Coronary artery (tissue), 2 donors: Measurements from ENCODE around the gene SYS1.
A peak's percentile ranks its signal among the peaks of the same experiment; 100 is the strongest.

Experiments
- DNase-seq: peaks from one replicate; pipeline ENCODE4 v3.0.0-alpha.2; 2017; ENCODE audit warnings: low spot score
- H3K27ac ChIP-seq, 2 donors: fragments of 200-600 bp; sonication (generic); one replicate each; pipeline ENCODE4 v1.5.1; 2016 to 2019
- H3K4me3 ChIP-seq: fragments of 200-600 bp; sonication (generic); 2 replicates; pipeline ENCODE4 v1.5.1; 2016; ENCODE audit warnings: mild to moderate bottlenecking, moderate library complexity
- CTCF ChIP-seq: fragments of 200-600 bp; sonication (generic); IDR thresholded peaks from one replicate; pipeline ENCODE4 v1.5.1; 2019; ENCODE audit warnings: antibody characterized with exemption

SYS1 gene

GRCh38 chr20:45359069-45359405 lies 3.9 kb upstream of the SYS1 start:
- H3K4me3 ChIP-seq: peak overlapping the region; percentile 45
- DNase-seq: peak; percentile 93

GRCh38 chr20:45359406-45360148 lies 3.4 kb upstream of the SYS1 start:
- peak overlapping the region; percentile 84 to 92 for H3K27ac ChIP-seq
- DNase-seq: no peak
- no peak for TF ChIP-seq CTCF
- no peak overlapping the region for H3K4me3 ChIP-seq

More at GRCh38 chr20:45359069-45359405, 3.9 kb upstream of the SYS1 start:
- peak overlapping the region; percentile 84 to 92 for H3K27ac ChIP-seq
- no peak for TF ChIP-seq CTCF

GRCh38 chr20:45361793-45362192 lies 1.2 kb upstream of the SYS1 start:
- Histone ChIP-seq H3K27ac (peak overlapping the region; percentile 18 to 97), H3K4me3 (no peak overlapping the region)
- no peak for DNase-seq
- TF ChIP-seq CTCF: no peak

- no peak for DNase-seq
- H3K27ac ChIP-seq: peak overlapping the region; percentile 97
- H3K4me3 ChIP-seq: peak overlapping the region; percentile 88
- no peak for TF ChIP-seq CTCF
These were observed 896 bp downstream of the SYS1 start for GRCh38 chr20:45363611-45364492.

GRCh38 chr20:45365444-45365970 lies 2.6 kb downstream of the SYS1 start:
- Histone ChIP-seq H3K27ac (no peak overlapping the region), H3K4me3 (no peak overlapping the region)
- no peak for TF ChIP-seq CTCF
- DNase-seq: no peak

- no peak for TF ChIP-seq CTCF
- no peak overlapping the region for H3K27ac ChIP-seq
- no peak for DNase-seq
- H3K4me3 ChIP-seq: no peak overlapping the region
These were observed 3.2 kb downstream of the SYS1 start for GRCh38 chr20:45366192-45366591.
